ENCODE results near the gene PSRC1. TPM values are rescaled to one million over a fixed set of nuclear protein-coding genes. Genes with fewer than 3 reads are reported as not detected.

Gene PSRC1
- total and polyA plus RNA-seq, 2 of the 8 experiments (the other 6 are each of a cell fraction or from before 2014, with no cell fraction given) = 56.1 to 67.3 TPM

DNA sequence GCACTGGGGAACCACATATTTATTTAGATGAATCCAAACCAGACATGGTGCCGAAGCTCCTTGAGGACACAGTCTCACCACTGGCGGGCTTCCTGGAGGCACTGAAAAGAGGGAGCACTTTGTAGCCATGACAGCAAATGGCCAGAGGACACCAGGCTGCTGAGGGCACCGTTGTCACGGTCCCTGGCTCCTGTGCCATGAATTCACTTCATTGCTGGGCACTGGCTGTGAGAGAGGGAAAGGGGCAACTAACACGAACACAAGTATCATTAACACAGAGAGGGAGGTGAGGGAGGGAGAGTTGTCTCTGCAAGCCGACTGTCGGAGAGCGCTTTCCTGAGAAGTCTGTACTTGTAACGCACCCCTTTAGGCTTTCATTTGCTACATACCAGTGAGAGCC is 9.4 kb upstream of the PSRC1 start:
- WGBS, 2 experiments (ENCODE audit: extremely low coverage in 1 of 2, insufficient coverage in 1 of 2, insufficient read length in 1 of 2, insufficient replicate concordance in 2 of 2, low coverage in 1 of 2, low lambda C conversion rate in 2 of 2, missing lambda C conversion rate in 1 of 2) = 87% methylated on average over 9 of the region's 9 CpGs; no CpG with 5 or more reads in 1 of the 2 experiments
- Histone ChIP-seq H3K79me1 (ENCODE audit: low read depth, low read length) (no peaks in the 10 kb centered on the region), H3K23ac (ENCODE audit: insufficient read length) (no peak overlapping the region), H2BK15ac (ENCODE audit: low read length) (no peak overlapping the region), H3K4me2 (ENCODE audit: insufficient read depth in 1 of 2, low read depth in 2 of 2, low read length in 2 of 2) (no peak overlapping the region), H2BK20ac (ENCODE audit: low read length) (no peak overlapping the region), H3K27me3 (replicated peaks in 1 of 4; ENCODE audit: control insufficient read depth in 3 of 4, extremely low read depth in 1 of 4, insufficient read depth in 3 of 4, low read length in 3 of 4) (no peaks in the 10 kb centered on the region; a peak in 1 of 7 replicates), H3K56ac (replicated peaks; ENCODE audit: insufficient read length, low read depth, low read length) (no peak overlapping the region), H3K9ac (replicated peaks in 1 of 4; ENCODE audit: extremely low read depth in 1 of 4, low read depth in 3 of 4, low read length in 3 of 4) (no peak overlapping the region), H2BK12ac (ENCODE audit: low read depth, low read length) (no peak overlapping the region), H2BK120ac (replicated peaks; ENCODE audit: low read depth, low read length) (no peak overlapping the region), H4K91ac (replicated peaks; ENCODE audit: insufficient read length, low read length) (no peak overlapping the region), H2BK5ac (ENCODE audit: low read depth, low read length) (no peak overlapping the region), H3K79me2 (ENCODE audit: control insufficient read depth in 1 of 2, insufficient read depth in 2 of 2, low read length in 2 of 2) (no peaks in the 10 kb centered on the region), H3K18ac (ENCODE audit: extremely low read depth, low read length) (0 out of 2 replicates have a peak overlapping the region, but pooled peaks have one; percentile 26), H2AFZ (ENCODE audit: low read length) (peak overlapping the region; percentile 1; the same call in 1 of the 2 replicates), H3K4me3 (ENCODE audit: extremely low read depth in 1 of 4, insufficient read depth in 2 of 4, low read depth in 3 of 4, low read length in 4 of 4) (no peak overlapping the region), H4K5ac (ENCODE audit: insufficient read length, low read depth, low read length) (no peak overlapping the region), H4K20me1 (replicated peaks in 1 of 2; ENCODE audit: control insufficient read depth in 1 of 2, insufficient read depth in 2 of 2, low read length in 2 of 2) (no peaks in the 10 kb centered on the region), H3K27ac (ENCODE audit: low read depth, low read length) (no peak overlapping the region), H3K4ac (replicated peaks; ENCODE audit: insufficient read length, low read depth, low read length) (no peak overlapping the region), H3K23me2 (ENCODE audit: low read depth, low read length) (no peaks in the 10 kb centered on the region), H2AK5ac (ENCODE audit: low read depth, low read length) (no peak overlapping the region), H3K14ac (ENCODE audit: insufficient read length) (no peak overlapping the region), H3K36me3 (ENCODE audit: control insufficient read depth in 2 of 4, insufficient read depth in 4 of 4, low read length in 3 of 4) (no peaks in the 10 kb centered on the region), H3K4me1 (replicated peaks in 1 of 4; ENCODE audit: control insufficient read depth in 3 of 4, insufficient read depth in 4 of 4, low read length in 3 of 4) (no peaks in the 10 kb centered on the region), H4K8ac (ENCODE audit: extremely low read depth, insufficient read depth, low read length) (no peak overlapping the region), H3K9me3 (ENCODE audit: insufficient read depth in 2 of 2, low read depth in 1 of 2, low read length in 1 of 2) (no peaks in the 10 kb centered on the region)
- ChIA-PET POLR2A (ENCODE audit: partially characterized antibody) (interaction anchor here (0.9 to 1.5 kb wide), 3 partner anchors 10 to 16 kb away, joined by 3 to 7 read pairs (median 6); partner anchors contain the start of gene PSRC1), CTCF (ENCODE audit: partially characterized antibody) (interaction anchor here (0.6 to 2.6 kb wide), 6 partner anchors 13 to 264 kb away, joined by 3 to 14 read pairs (median 6); no protein-coding TSS in a partner anchor)
- FAIRE-seq (no peak), DNase-seq (ENCODE audit: low read depth in 1 of 2, low spot score in 2 of 2) (no peak)
- TF ChIP-seq SAP30 (IDR thresholded peaks at IDR 0.05; ENCODE audit: insufficient read depth, insufficient replicate concordance, low read length) = no peak
- no peak for TF ChIP-seq SP2 (IDR thresholded peaks at IDR 0.05; ENCODE audit: low read length)
- TF ChIP-seq BACH1 (IDR thresholded peaks at IDR 0.05; ENCODE audit: low read length) = no peak
- no peak for TF ChIP-seq CEBPB (IDR thresholded peaks at IDR 0.05; ENCODE audit: low read depth, low read length)
- TF ChIP-seq RXRA (IDR thresholded peaks at IDR 0.05; ENCODE audit: insufficient read depth, low read depth, low read length) = no peak
- no peak for TF ChIP-seq PHF8 (conservative IDR thresholded peaks at IDR 0.05; ENCODE audit: low read depth, low read length)
- no peak for TF ChIP-seq ZNF274 (IDR thresholded peaks at IDR 0.05; ENCODE audit: borderline replicate concordance, extremely low read depth, low read length)
- no peak for TF ChIP-seq RFX5 (IDR thresholded peaks at IDR 0.05; ENCODE audit: borderline replicate concordance, low read depth, low read length)
- no peak for TF ChIP-seq JUND (IDR thresholded peaks at IDR 0.05; ENCODE audit: low read length)
- no peak for TF ChIP-seq SUZ12 (IDR thresholded peaks at IDR 0.05; ENCODE audit: low read length)
- TF ChIP-seq SRF (IDR thresholded peaks at IDR 0.05; ENCODE audit: low read depth, low read length) = no peak
